Thyroid gland (tissue), 4 donors: ENCODE data around the gene NKAPL. TPM values are rescaled to one million over a fixed set of nuclear protein-coding genes. Genes with fewer than 3 reads are reported as not detected.

Source experiments
- DNase-seq, 2 donors: peaks; one replicate each; pipeline ENCODE4 v3.0.0-alpha.2; 2019
- H3K27ac ChIP-seq, 3 donors: fragments of 200-600 bp; sonication (generic); 1 replicate in 2 of 3; 2 replicates in 1 of 3; pipeline ENCODE4 v1.5.1; 2016 to 2019; ENCODE audit warnings: mild to moderate bottlenecking in 1 of 3, moderate library complexity in 1 of 3
- H3K27me3 ChIP-seq: fragments of 200-600 bp; sonication (generic); one replicate; pipeline ENCODE4 v1.5.1; 2019
- H3K36me3 ChIP-seq, 2 donors: fragments of 200-600 bp; sonication (generic); one replicate each; pipeline ENCODE4 v1.5.1; 2016 to 2019
- H3K4me1 ChIP-seq, 2 donors: fragments of 200-600 bp; sonication (generic); one replicate each; pipeline ENCODE4 v1.5.1; 2017 to 2019
- H3K4me3 ChIP-seq, 3 donors: fragments of 200-600 bp; sonication (generic); replicated peaks in 1 of 3; 1 replicate in 2 of 3; 2 replicates in 1 of 3; pipeline ENCODE4 v1.5.1; 2016; ENCODE audit warnings: mild to moderate bottlenecking in 1 of 3
- H3K9me3 ChIP-seq: fragments of 200-600 bp; sonication (generic); one replicate; pipeline ENCODE4 v1.5.1; 2017
- POLR2A ChIP-seq, 2 donors: fragments of 450-650 bp; IDR thresholded peaks; one replicate each; pipeline ENCODE4 v1.6.1; 2017; ENCODE audit warnings: antibody characterized with exemption in 2 of 2, mild to moderate bottlenecking in 2 of 2, moderate library complexity in 1 of 2
- WGBS, 2 donors: methylation state at CpG; one replicate each; pipeline ENCODE4 v1.1.5; 2017; 5-methylcytosine and 5-hydroxymethylcytosine counted together
- intact Hi-C: fragments of 100-400 bp; cut with DNase I; formaldehyde crosslinking; loops from one replicate; pipeline ENCODE4 v1.15.1; 2023
- total RNA-seq, 4 donors: library from RNA; depleted of rRNA; stranded (reverse); fragments of >200 nt; gene quantifications; one replicate each; pipeline ENCODE4 v1.2.3, GENCODE V29; 2016
- TF ChIP-seq, protein P1 (sequence below), 6 experiments: fragments of 200-600 bp in 3 of 6; fragments of 450-650 bp in 3 of 6; sonication (generic) in 3 of 6; IDR thresholded peaks; one replicate each; pipeline ENCODE4 v1.5.1; 2016 to 2019; ENCODE audit warnings: antibody characterized with exemption in 6 of 6, mild to moderate bottlenecking in 2 of 6, inconsistent platforms in 1 of 6, moderate library complexity in 1 of 6

Gene NKAPL
- total RNA-seq, 4 donors from 2014 or later, result 0.67 to 0.68 (median 0.67) TPM; not detected in 1

DNA sequence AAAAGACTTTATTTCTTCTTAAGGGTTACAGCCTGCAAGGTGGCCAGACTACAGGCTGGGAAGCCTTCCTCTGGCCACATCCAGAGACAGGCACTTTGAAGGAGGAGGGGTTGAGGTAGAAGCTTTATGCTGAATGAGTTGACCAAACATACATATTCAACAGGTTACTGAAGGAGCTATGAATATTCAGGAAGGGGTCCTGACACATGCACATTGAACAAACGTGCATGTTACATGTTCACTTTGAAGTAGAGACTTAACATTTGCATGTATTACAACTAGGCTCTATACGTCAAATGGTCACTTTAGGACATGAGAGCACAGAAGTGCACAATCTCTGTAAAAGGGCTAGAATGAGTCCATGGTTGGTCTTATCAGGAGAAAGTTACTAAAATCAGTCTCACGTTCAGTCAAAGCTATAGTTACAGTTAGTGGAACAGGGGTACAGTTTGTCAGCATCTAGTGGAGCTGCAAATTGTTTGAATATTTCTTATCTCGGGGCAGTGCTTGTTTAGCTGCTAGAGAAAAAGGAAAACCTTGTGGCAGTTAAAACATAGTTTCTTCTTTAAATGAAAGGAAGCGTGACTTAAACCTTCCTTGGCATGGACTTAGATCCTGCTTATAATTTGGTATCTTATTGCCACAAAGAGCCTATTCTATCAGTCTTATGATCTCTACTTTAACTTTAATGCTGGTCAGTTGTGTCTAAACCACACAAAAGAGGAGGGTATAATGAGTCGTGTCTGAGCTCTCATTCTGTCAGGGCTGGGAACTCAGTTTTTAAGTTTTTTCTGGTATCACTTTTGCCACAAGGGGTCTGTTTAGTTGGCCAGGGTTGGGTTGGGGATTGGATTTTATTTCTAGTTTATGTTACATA lies 38.6 kb upstream of the NKAPL start:
- no peaks in the 10 kb centered on the region for H3K9me3 ChIP-seq
- intact Hi-C loops, result no loop called here
- 39% methylated on average over 6 of the region's 6 CpGs for WGBS, 2 donors
- peaks cover 0 to 3% of the 10 kb centered on the region in 2 donors for H3K4me1 ChIP-seq
- H3K4me3 ChIP-seq, result no peak overlapping the region
- no peak for DNase-seq
- no peaks in the 10 kb centered on the region for H3K27me3 ChIP-seq
- no peak overlapping the region for H3K27ac ChIP-seq
- H3K36me3 ChIP-seq, result no peaks in the 10 kb centered on the region
- TF ChIP-seq, protein P1, sequence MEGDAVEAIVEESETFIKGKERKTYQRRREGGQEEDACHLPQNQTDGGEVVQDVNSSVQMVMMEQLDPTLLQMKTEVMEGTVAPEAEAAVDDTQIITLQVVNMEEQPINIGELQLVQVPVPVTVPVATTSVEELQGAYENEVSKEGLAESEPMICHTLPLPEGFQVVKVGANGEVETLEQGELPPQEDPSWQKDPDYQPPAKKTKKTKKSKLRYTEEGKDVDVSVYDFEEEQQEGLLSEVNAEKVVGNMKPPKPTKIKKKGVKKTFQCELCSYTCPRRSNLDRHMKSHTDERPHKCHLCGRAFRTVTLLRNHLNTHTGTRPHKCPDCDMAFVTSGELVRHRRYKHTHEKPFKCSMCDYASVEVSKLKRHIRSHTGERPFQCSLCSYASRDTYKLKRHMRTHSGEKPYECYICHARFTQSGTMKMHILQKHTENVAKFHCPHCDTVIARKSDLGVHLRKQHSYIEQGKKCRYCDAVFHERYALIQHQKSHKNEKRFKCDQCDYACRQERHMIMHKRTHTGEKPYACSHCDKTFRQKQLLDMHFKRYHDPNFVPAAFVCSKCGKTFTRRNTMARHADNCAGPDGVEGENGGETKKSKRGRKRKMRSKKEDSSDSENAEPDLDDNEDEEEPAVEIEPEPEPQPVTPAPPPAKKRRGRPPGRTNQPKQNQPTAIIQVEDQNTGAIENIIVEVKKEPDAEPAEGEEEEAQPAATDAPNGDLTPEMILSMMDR (IDR thresholded peaks at IDR 0.05), result no peak
- no peak for TF ChIP-seq POLR2A (IDR thresholded peaks at IDR 0.05)

DNA sequence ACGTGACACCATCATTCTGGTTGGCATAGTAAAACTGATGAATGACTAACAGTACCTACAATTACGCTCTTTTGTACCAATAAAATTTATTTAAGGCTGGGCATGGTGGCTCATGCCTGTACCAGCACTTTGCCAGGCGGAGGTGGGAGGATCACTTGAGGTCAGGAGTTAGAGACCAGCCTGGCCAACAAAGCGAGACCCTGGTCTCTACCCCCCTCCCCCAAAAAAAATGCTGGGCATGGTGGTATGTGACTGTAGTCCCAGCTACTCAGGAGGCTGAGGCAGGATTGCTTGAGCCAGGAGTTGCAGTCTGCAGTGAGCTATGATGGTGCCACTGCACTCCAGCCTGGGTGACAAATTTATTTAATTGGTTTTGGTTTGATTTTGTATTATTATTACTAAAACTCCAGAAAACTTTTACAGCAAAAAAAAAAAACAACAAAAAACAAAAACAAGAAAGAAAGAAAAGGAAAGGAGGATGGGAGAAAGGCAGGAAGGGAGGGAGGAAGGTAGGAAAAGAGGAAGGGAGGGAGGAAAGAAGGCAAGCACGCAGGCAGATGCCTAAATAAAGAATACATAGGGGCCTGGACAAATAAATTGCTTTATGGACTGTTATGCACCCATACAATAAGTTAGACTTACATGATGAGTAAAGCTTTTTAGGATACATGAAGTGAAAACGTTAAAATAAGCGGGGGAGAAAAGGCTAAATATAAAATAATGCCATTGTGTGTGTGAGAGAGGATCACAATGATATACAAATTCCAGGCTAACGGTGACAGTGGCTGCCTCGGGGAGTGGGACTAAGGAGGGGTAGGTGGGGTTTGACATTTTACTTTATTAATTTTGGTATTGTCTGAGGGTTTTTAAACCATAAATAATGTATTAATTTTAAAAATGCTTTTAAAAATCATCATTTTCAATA lies 34.7 kb upstream of the NKAPL start:
- Histone ChIP-seq H3K36me3 (peaks cover 12 to 18% of the 10 kb centered on the region in 2 donors), H3K4me3 (peak overlapping the region in 1 of 3 donors; percentile 76), H3K27ac (peak overlapping the region in 2 of 3 donors; percentile 54 to 68), H3K27me3 (no peaks in the 10 kb centered on the region), H3K9me3 (no peaks in the 10 kb centered on the region), H3K4me1 (peaks cover 0 to 7% of the 10 kb centered on the region in 2 donors)
- intact Hi-C loops, result no loop called here
- DNase-seq, result no peak
- TF ChIP-seq, protein P1 (IDR thresholded peaks at IDR 0.05), result no peak
- no peak for TF ChIP-seq POLR2A (IDR thresholded peaks at IDR 0.05)
- WGBS, 2 donors, result 53 to 55% methylated on average over 9 of the region's 9 CpGs

DNA sequence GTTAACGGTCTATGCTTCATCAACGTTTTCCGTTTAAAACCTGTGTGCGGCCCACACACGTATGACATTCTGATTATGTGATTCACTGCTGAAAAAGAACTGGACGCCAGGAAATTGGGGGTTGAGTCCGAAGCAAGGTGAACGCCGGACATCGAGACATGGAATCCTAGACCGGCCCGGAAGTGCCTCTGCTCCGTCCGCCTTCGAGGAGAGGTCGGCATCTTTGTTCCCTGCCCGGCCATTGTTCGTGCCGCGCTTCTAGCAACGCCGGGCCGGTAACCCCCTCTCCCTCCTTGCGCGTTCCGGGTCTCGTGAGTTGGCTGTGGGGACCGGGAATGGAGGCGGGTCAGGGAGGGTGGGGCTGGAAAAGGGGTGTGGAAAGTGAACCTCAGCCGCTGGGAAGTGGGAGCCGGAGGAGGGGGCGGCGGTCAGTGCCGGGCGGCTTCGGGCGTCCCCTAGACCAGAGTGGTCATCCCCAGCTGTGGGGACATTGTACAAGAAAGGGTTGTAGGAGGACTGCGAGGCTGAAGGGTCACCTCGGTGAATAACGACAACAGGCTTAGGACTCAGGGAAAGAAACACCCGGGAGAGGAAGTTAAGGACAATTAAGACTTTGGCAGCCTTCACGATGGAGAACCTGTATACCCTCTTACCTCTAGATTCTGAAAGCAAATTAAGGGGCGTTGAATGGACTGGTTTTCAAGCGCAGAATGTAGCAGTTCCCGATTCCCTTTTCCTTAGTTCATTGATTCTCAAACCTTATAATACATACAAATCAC lies 33.9 kb upstream of the NKAPL start, which contains the start of gene ZSCAN9:
TSS of gene ZSCAN9 (plus strand) at position 220 of the 779 bp plus-strand sequence. CDS start 1,810 bp downstream, outside the sequence.
- WGBS, 2 donors, result 0% methylated on average over 44 to 45 of the region's 45 CpGs

DNA sequence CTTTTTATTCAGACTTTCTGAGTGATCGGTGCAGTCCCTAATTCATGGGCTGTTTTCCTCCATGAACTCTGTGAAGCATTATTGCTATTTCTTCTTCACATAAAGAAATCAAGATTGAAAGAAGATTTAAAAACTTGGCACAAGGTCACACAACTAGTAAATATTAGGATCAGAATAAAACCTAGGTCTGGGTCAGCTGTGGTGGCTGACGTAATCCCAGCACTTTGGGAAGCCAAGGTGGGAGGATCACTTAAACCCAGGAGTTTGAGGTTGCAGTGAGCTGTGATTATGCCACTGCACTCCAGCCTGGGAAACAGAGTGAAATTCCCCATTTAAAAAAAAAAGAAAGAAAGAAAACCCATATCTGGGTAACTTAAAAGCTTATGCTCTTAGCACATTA lies 32.6 kb upstream of the NKAPL start:
- WGBS, 2 donors, result 94 to 97% methylated on average over 2 of the region's 2 CpGs
- Histone ChIP-seq H3K27ac (no peak overlapping the region), H3K4me1 (peaks cover 0 to 7% of the 10 kb centered on the region in 2 donors), H3K27me3 (no peaks in the 10 kb centered on the region), H3K4me3 (no peak overlapping the region), H3K9me3 (no peaks in the 10 kb centered on the region), H3K36me3 (peaks cover 19 to 28% of the 10 kb centered on the region in 2 donors)
- no peak for DNase-seq
- TF ChIP-seq, protein P1 (IDR thresholded peaks at IDR 0.05), result no peak
- no peak for TF ChIP-seq POLR2A (IDR thresholded peaks at IDR 0.05)
- intact Hi-C loops, result no loop called here

More for the DNA sequence above, 33.9 kb upstream of the NKAPL start, which contains the start of gene ZSCAN9:
- Histone ChIP-seq H3K27ac (peak within 1 kb of the TSS in 2 of 3 donors; percentile 54 to 68), H3K9me3 (no peaks in the 10 kb centered on the region), H3K36me3 (peaks cover 16 to 18% of the 10 kb centered on the region in 2 donors), H3K4me3 (peak within 1 kb of the TSS; percentile 8 to 76 (median 50)), H3K4me1 (peaks cover 0 to 7% of the 10 kb centered on the region in 2 donors), H3K27me3 (no peaks in the 10 kb centered on the region)
- intact Hi-C loops, result no loop called here
- peak in 1 of 2 donors; percentile 45 for TF ChIP-seq POLR2A (IDR thresholded peaks at IDR 0.05)
- TF ChIP-seq, protein P1 (IDR thresholded peaks at IDR 0.05), result no peak
- peak; percentile 90 for DNase-seq
